GM18526 (cell line): ENCODE measurements around the gene AP2B1.

Experiments used
- POLR2A ChIP-seq: IDR thresholded peaks from 3 replicates; pipeline ENCODE4 v1.6.1; 2011; ENCODE audit not compliant: insufficient read length; ENCODE audit errors: extremely low read depth

AP2B1 gene

GRCh38 chr17:35664685-35665084, 77.6 kb downstream of the AP2B1 start:
- TF ChIP-seq POLR2A, result no peak

DNA sequence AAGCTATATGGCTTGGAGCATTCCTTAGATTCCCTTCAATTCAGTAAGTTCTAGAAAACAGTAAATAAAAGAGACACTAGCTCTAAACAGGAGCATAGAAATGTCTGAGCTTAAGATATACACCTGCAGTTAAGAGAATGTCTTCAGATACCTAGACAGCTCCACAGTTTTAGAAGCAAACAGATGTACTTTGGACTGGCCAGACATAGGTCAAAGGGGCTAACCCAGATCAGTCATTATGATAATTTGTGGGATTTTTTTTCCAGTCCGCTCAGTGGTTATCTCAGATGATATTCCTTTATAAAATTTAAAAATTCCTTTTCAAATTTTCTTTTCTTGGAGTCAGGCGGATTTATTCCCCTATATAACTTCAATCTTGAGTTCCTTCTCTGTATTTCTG, 78.5 kb downstream of the AP2B1 start:
- TF ChIP-seq POLR2A, result no peak

GRCh38 chr17:35666070-35666469, 78.9 kb downstream of the AP2B1 start:
- no peak for TF ChIP-seq POLR2A

DNA sequence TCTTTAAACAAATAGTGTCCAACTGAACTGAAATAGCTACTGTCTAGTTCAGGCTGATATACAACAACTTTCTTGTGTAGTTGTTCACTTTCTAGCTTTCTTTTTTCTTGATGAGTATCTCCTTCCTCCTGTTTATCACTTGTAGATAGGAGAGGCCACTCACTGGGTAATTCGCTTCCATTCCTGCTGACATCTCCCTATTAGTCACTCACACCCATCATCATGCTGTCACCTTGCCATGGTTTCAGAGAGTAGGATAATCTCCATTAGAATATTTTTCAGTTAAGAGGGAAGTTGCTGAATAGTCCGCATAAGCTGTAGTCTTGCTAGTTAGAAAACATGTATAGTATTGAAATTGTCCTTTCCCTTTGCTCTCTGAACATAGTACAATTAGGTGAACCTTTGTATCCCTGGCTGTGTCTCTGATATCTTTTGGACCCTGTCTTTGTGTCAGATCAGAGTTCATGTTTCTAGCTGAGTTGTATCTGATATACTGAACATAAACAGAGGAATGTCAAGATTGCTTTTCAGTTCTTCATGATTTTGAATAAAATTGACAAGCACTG, 79.9 kb downstream of the AP2B1 start:
- no peak for TF ChIP-seq POLR2A

DNA sequence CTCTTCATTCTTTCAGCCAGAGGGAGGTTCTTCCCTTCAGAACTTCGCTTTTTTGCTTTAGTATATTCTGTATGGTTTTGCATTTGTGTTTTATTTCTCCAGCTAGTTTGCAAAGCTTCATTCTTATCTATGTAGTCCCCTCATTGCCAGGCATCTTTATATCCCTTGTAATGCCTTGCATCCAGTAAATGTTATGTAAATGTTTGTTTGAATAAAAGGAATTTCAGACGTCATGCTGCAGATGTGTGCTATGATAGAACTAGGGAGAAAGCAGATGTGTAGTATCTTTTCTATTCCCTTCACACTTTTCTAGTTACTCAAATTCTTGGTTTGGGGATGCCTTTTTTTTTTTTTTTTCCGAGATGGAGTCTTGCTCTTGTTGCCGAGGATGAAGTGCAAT, 81.7 kb downstream of the AP2B1 start:
- no peak for TF ChIP-seq POLR2A

- no peak for TF ChIP-seq POLR2A
Measured at GRCh38 chr17:35674552-35674951, 87.4 kb downstream of the AP2B1 start.

DNA sequence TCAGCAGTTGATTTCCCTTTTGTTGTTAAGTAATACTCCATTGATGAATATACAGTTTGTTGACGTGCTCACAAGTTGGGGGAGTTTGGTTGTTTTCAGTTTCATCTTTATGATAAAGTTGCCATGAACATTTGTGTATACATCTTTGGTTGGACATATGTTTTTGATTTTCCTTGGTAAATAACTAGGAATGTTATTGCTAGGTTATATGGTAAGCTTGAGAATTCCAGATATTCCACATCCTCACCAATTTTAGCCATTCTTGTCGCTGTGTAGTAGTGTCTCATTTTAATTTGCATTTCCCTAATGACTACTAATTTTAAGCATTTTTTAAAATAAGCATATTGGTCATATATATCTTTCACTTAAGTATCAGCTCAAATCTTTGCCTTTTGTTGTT, 89.3 kb downstream of the AP2B1 start:
- no peak for TF ChIP-seq POLR2A

GRCh38 chr17:35679007-35679682, 92.0 kb downstream of the AP2B1 start:
- TF ChIP-seq POLR2A, result no peak

DNA sequence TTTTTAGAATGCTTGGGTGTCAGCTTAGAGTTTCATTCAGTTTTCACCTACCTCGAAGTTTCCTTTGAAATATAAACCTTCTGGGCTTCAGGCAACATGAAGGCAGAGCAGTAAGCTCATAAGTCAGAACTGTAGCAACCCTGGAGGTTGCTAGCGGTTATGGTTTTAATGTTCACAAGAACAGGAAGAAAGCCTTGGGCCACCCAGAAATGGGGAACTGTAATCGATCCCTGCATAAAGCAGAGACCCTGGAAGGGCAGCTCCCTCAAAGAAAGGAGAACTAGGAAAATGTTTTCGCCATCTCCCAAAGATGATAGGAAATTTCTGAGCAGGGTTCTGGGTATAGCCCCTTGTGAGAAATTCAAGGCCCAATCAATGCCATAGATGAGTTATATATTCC, 96.5 kb downstream of the AP2B1 start:
- no peak for TF ChIP-seq POLR2A

- no peak for TF ChIP-seq POLR2A
Measured at GRCh38 chr17:35684055-35684802, 97.1 kb downstream of the AP2B1 start.

DNA sequence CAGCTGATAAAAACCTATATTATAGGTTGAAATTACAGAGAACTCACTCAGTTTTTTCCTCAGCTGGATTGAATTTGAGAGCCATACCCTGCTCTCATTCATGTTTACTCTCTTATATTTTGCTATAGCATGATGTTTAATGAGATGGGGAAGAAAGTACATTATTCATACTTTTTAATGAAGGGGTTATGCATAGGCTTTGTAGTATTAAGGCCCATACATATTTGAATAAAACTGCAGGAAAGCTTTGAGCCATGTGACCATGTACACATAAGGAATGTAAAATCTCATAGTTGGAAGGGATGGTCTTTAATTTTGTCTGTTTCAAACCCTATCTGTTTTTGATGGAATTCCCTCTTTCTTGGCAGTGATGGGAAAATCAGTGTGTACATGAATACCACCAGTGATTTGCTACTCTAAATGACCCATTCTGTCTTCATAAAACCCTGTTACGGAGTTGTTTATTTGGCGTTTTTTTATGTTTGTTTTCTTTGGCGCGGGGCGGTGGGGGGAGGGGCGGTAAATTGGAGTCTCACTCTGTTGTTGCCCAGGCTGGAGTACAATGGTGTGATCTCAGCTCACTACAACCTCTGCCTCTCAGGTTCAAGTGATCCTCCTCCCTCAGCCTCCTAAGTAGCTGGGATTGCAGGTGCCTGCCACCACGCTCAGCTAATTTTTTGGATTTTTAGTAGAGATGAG, 105.5 kb downstream of the AP2B1 start:
- TF ChIP-seq POLR2A, result no peak

GRCh38 chr17:35693662-35694061, 106.5 kb downstream of the AP2B1 start:
- TF ChIP-seq POLR2A, result no peak

- TF ChIP-seq POLR2A, result no peak
Measured at GRCh38 chr17:35694906-35695305, 107.8 kb downstream of the AP2B1 start.

DNA sequence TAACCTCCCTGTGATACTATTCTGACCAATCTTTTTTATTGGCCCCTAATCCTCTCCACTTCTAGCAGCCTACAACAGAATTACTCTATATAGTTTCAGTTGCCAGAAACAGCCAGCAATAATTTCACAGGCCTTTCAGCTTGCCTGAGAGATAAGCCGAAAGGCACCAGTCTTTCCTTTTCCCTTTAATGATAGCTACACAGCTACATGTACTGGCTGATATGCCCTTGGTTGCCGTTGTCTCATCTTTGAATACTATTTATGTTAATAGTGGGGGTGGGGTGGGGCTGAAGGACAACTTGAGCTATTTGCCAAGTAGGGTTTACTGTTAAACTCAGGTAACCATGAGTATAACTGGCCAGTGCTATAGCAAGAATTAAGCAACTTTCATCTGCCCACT, 108.5 kb downstream of the AP2B1 start:
- no peak for TF ChIP-seq POLR2A

DNA sequence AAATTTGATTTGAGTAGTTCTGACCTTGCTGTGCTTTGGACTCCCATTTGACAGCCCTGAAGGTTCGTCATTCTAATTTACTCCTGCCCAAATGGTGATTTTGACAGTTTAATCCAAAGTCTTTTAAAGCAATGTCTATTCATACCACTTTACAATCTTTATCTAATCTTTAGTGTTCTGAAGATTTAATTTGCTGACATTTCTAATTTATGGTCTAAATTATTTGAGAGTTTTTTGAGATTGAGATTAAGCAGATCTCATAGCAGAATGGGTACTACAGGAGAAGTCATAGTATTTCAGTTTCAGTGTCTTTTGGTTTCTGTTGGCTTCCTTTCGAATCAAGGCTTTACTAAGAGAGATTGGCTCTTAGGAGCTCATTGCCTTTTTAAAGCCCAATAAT, 111.7 kb downstream of the AP2B1 start:
- no peak for TF ChIP-seq POLR2A

- no peak for TF ChIP-seq POLR2A
Measured at GRCh38 chr17:35700150-35700549, 113.0 kb downstream of the AP2B1 start.

DNA sequence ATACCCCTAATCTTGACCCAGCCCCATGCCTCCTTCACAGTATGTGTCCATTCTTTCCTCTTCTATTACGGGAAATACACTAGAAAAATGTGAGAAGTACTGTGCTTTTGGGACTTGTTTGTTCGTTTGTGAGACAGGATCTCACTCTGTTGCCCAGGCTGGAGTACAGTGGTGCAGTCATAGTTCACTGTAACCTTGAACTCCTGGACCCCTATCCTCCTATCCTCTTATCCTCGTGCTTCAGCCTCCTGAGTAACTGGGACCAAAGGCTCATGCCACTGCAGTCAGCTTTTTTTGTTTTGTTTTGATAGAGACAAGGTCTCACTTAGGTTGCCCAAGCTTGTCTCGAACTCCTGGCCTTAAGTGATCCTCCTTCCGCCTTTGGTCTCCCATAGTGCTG, 114.4 kb downstream of the AP2B1 start:
- TF ChIP-seq POLR2A, result no peak

- no peak for TF ChIP-seq POLR2A
Measured at GRCh38 chr17:35705230-35705629, 118.1 kb downstream of the AP2B1 start.
